Ectodermal cell (in vitro differentiated cells): ENCODE measurements around the gene UBTF.
A peak's percentile ranks its signal among the peaks of the same experiment; 100 is the strongest.

Experiments
- H3K27ac ChIP-seq: 2 replicates; pipeline ENCODE4 v1.7.0; 2013; ENCODE audit warnings: mild to moderate bottlenecking, low read depth, low read length; ENCODE audit not compliant: insufficient read depth, poor library complexity, severe bottlenecking
- H3K27me3 ChIP-seq: 2 replicates; pipeline ENCODE4 v1.7.0; 2013; ENCODE audit warnings: mild to moderate bottlenecking, low read length; ENCODE audit not compliant: insufficient read depth, control insufficient read depth, poor library complexity, severe bottlenecking
- H3K36me3 ChIP-seq: one replicate; pipeline ENCODE4 v1.7.0; 2013; ENCODE audit warnings: low read length; ENCODE audit not compliant: control insufficient read depth, insufficient read depth
- H3K4me1 ChIP-seq: one replicate; pipeline ENCODE4 v1.7.0; 2013; ENCODE audit warnings: low read length; ENCODE audit not compliant: control insufficient read depth, insufficient read depth
- H3K4me3 ChIP-seq: 2 replicates; pipeline ENCODE4 v1.7.0; 2013; ENCODE audit warnings: low read depth, low read length, control low read depth; ENCODE audit not compliant: insufficient read depth
- H3K9me3 ChIP-seq: 2 replicates; pipeline ENCODE4 v1.7.0; 2013; ENCODE audit warnings: mild to moderate bottlenecking, low read length, moderate library complexity; ENCODE audit not compliant: control insufficient read depth
- WGBS, 2 experiments: methylation state at CpG; one replicate each; pipeline ENCODE4 v1.1.7; 2013; ENCODE audit warnings: missing lambda C conversion rate in 2 of 2; 5-methylcytosine and 5-hydroxymethylcytosine counted together

UBTF gene

GRCh38 chr17:44186307-44187130 is 33.0 kb downstream of the UBTF start, which contains the start of gene TMUB2:
TMUB2 (plus strand) TSS chr17:44186972; CDS start chr17:44187709, 737 bp downstream.
- Histone ChIP-seq H3K9me3 (no peaks in the 10 kb centered on the region), H3K4me1 (no peaks in the 10 kb centered on the region), H3K27me3 (no peaks in the 10 kb centered on the region), H3K27ac (peak within 1 kb of the TSS; percentile 96), H3K4me3 (peak within 1 kb of the TSS; percentile 99), H3K36me3 (peaks cover 24% of the 10 kb centered on the region)
- WGBS, 2 experiments = 0% methylated on average over 50 of the region's 50 CpGs

DNA sequence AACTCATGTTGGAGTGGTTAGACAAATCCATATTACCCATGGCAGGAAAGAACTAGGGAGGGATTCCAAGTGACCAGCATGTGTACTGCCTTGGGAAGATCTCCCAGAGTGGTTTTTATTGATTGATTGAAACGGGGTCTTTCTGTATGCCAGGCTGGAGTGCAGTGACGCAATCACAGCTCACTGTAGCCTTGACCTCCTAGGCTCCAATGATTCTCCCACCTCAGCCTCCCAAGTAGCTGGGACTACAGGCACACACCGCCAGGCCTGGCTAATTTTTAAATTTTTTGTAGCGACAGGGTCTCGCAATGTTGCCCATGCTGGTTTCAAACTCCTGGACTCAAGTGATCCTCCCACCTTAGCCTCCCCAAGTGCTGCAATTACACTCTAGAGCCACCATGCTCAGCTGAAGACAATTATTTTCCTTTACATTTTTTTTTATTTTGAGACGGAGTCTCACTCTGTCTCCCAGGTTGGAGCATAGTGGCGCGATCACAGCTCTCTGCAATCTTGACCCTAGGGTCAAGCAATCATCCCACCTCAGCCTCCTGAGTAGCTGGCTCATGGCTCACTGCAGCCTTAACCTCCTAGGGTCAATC is 35.2 kb downstream of the UBTF start:
- Histone ChIP-seq H3K36me3 (peaks cover 24% of the 10 kb centered on the region), H3K27me3 (no peaks in the 10 kb centered on the region), H3K4me3 (no peak overlapping the region), H3K9me3 (no peaks in the 10 kb centered on the region), H3K4me1 (no peaks in the 10 kb centered on the region), H3K27ac (no peak overlapping the region)
- WGBS, 2 experiments = 92% methylated on average over 8 of the region's 8 CpGs

- no peaks in the 10 kb centered on the region for H3K9me3 ChIP-seq
- no peaks in the 10 kb centered on the region for H3K4me1 ChIP-seq
- H3K36me3 ChIP-seq = peaks cover 20% of the 10 kb centered on the region
- H3K4me3 ChIP-seq = no peak overlapping the region
- H3K27ac ChIP-seq = no peak overlapping the region
- H3K27me3 ChIP-seq = no peaks in the 10 kb centered on the region
- WGBS, 2 experiments = 87 to 97% methylated on average over 2 of the region's 2 CpGs
Measured at GRCh38 chr17:44183024-44183423, 36.5 kb downstream of the UBTF start.

- H3K27ac ChIP-seq = no peak overlapping the region
- H3K4me3 ChIP-seq = no peak overlapping the region
- H3K4me1 ChIP-seq = no peaks in the 10 kb centered on the region
- no peaks in the 10 kb centered on the region for H3K9me3 ChIP-seq
- peaks cover 21% of the 10 kb centered on the region for H3K36me3 ChIP-seq
- 95 to 96% methylated on average over 14 of the region's 14 CpGs for WGBS, 2 experiments
- H3K27me3 ChIP-seq = no peaks in the 10 kb centered on the region
Measured at GRCh38 chr17:44178133-44178532, 41.3 kb downstream of the UBTF start.

DNA sequence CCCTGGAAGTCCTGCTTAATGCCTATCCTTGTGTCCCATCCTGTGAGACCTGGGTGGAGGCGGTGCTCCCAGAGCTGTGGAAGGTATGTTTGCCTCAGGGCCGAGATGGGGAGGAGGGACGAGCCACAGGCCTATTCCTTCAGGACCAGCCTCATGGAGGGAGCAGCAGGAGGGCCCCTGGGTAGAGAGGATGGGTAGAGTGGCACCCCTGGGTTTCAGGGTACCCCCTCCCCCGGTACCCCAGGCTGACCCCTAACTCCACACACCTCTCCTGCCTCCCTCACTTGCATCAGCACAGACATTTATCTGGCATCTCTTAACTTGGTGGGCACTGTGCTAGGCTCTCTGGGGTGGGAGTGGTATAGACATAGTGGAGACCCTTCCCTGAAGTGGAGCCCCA is 41.8 kb downstream of the UBTF start:
- WGBS, 2 experiments = 95 to 96% methylated on average over 3 to 4 of the region's 4 CpGs
- no peak overlapping the region for H3K27ac ChIP-seq
- H3K27me3 ChIP-seq = no peaks in the 10 kb centered on the region
- H3K36me3 ChIP-seq = peaks cover 16% of the 10 kb centered on the region
- H3K4me3 ChIP-seq = no peak overlapping the region
- H3K9me3 ChIP-seq = no peaks in the 10 kb centered on the region
- H3K4me1 ChIP-seq = no peaks in the 10 kb centered on the region

GRCh38 chr17:44176671-44177501 is 42.6 kb downstream of the UBTF start:
- Histone ChIP-seq H3K4me1 (no peaks in the 10 kb centered on the region), H3K36me3 (peaks cover 8% of the 10 kb centered on the region), H3K27me3 (no peaks in the 10 kb centered on the region), H3K4me3 (no peak overlapping the region), H3K9me3 (no peaks in the 10 kb centered on the region), H3K27ac (no peak overlapping the region)
- WGBS, 2 experiments = 97% methylated on average over 54 of the region's 54 CpGs

- Histone ChIP-seq H3K27ac (no peak overlapping the region), H3K27me3 (no peaks in the 10 kb centered on the region), H3K4me1 (no peaks in the 10 kb centered on the region), H3K4me3 (no peak overlapping the region), H3K36me3 (peaks cover 3% of the 10 kb centered on the region), H3K9me3 (no peaks in the 10 kb centered on the region)
- 90 to 98% methylated on average over 1 of the region's 1 CpG for WGBS, 2 experiments
Measured at GRCh38 chr17:44176257-44176656, 43.2 kb downstream of the UBTF start.

GRCh38 chr17:44174427-44174826 is 45.0 kb downstream of the UBTF start:
- 95 to 98% methylated on average over 2 of the region's 2 CpGs for WGBS, 2 experiments
- H3K27ac ChIP-seq = no peak overlapping the region
- H3K27me3 ChIP-seq = no peaks in the 10 kb centered on the region
- no peaks in the 10 kb centered on the region for H3K9me3 ChIP-seq
- peaks cover 3% of the 10 kb centered on the region for H3K36me3 ChIP-seq
- no peak overlapping the region for H3K4me3 ChIP-seq
- H3K4me1 ChIP-seq = peaks cover 12% of the 10 kb centered on the region

GRCh38 chr17:44171931-44172455 is 47.5 kb downstream of the UBTF start:
- Histone ChIP-seq H3K9me3 (no peaks in the 10 kb centered on the region), H3K36me3 (peaks cover 3% of the 10 kb centered on the region), H3K4me1 (peaks cover 15% of the 10 kb centered on the region), H3K27ac (peak overlapping the region; percentile 13), H3K27me3 (no peaks in the 10 kb centered on the region), H3K4me3 (no peak overlapping the region)
- 90% methylated on average over 17 of the region's 17 CpGs for WGBS, 2 experiments
